K562 treated with DMSO at 1 percent for 4 hours (cell line): Measurements from ENCODE around the gene C5orf63. TPM values are rescaled to one million over a fixed set of nuclear protein-coding genes. Genes with fewer than 3 reads are reported as not detected.

Source experiments
- total RNA-seq: library from RNA; unstranded; fragments of 300-600 nt; gene quantifications from 2 replicates; pipeline ENCODE4 v1.2.3, GENCODE V29; 2022; ENCODE audit not compliant: insufficient read depth

C5orf63 gene
- total RNA-seq: 2.2 and 3.9 TPM in 2 replicates

DNA sequence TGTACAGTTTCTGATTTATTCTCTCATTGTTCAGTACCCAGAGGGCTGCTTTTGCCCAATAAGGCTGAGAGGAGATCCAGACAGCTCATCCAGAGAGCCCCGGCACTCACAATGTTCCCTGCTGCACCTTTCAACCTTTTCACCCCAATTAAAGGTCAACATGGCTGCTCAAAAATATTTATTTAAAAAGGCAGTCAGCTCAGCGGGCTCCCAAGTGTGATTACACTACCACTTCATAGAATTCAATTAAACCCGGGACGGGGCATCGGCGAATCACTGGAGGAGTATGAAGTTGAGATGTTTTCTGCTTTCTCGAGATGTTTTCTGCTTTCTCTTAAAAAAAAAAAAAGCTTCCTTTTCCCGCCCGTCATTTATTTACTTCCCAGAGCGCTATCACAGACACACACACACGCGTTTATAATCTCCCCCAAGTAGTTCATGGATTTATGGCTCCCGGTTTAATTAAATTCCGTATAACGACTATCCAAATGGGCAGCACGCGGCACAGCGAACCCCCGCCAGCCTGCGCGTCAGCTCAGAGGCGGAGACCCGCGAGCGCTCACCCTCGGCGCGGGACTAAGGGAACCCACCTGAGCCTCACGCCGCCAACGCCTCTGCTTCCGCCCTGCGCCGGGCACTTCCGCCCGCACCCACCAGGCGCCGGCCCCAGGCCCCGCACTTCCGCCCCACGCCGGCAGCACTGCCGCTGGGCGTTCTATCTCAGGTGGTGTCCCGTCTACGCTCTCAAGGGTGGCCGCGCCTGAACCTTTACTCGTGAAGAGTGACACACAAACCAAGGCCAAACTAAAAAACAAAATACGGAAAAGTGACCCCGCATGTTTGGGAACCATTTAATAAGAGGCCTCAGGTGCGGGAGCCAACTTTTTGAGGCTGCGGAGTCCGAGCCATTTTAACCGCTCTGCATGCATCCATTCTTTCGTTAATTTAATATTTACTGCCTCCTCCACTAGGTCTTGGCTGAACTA is at the start of gene C5orf63:
Gene C5orf63, minus strand, starts transcription at position 642 of the 986 bp plus-strand sequence. CDS start 14,507 bp downstream, outside the sequence.

GRCh38 chr5:127030259-127031146 is 42.8 kb downstream of the C5orf63 start, which contains the start of gene MARCHF3:
TSS of gene MARCHF3 (minus strand) at chr5:127030558. CDS start at chr5:126918171, 112,387 bp downstream.

Other genes with a start within 250 kb of the C5orf63 start
- 13.4 and 15.5 TPM in 2 replicates for gene MARCHF3, start 42.9 kb downstream of the C5orf63 start, total RNA-seq
- not detected in 2 replicates for gene MEGF10, start 217.3 kb upstream of the C5orf63 start, total RNA-seq